ENCODE measurements around the gene ZNF467.

ZNF467 gene

DNA sequence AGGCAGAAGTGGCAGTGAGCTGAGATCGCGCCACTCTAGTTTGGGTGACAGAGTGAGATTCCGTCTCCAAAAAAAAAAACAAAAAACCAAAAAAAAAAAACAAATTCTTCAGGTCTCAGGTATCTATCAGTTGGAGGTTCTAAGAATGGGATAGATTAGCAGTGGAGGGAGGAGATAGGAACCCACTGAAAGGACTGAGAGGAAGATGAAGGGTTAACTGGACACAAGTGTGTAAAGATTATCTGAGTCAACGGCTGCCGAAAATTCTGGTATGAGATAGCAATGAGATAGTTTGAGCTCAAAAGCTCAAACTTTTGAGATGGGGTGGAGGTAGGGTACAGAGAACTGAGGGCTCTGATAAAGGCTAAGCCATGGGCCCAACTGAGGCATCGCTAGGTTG lies 12.8 kb downstream of the ZNF467 start:
- Histone ChIP-seq H3K4me1 (ENCODE audit: low read length) (no peaks in the 10 kb centered on the region), H3K9me3 (replicated peaks; ENCODE audit: insufficient read depth, low read length) (no peaks in the 10 kb centered on the region), H3F3A (ENCODE audit: insufficient read depth, low read length) (no peaks in the 10 kb centered on the region), H3K36me3 (replicated peaks; ENCODE audit: insufficient read depth, low read length) (no peaks in the 10 kb centered on the region), H3K4me3 (ENCODE audit: low read length) (no peak overlapping the region), H2AFZ (ENCODE audit: low read length) (no peak overlapping the region), H3K27me3 (replicated peaks; ENCODE audit: insufficient read depth, low read length) (peaks cover 10% of the 10 kb centered on the region), H3K4me2 (ENCODE audit: low read depth, low read length) (no peak overlapping the region), H3K27ac (ENCODE audit: low read length) (no peak overlapping the region), H4K20me1 (ENCODE audit: insufficient read depth, low read length) (no peaks in the 10 kb centered on the region), H3K9ac (ENCODE audit: low read length) (no peak overlapping the region), H3K79me2 (ENCODE audit: low read length) (no peaks in the 10 kb centered on the region), H3K9me2 (replicated peaks; ENCODE audit: insufficient read depth, low read length) (no peaks in the 10 kb centered on the region)
- TF ChIP-seq CTCF (IDR thresholded peaks at IDR 0.05; ENCODE audit: low read length) (no peak), EZH2 (optimal IDR thresholded peaks at IDR 0.05; ENCODE audit: low read depth, low read length) (no peak), EZH2phosphoT487 (IDR thresholded peaks at IDR 0.05; ENCODE audit: low read length) (no peak)
- no peak for DNase-seq

DNA sequence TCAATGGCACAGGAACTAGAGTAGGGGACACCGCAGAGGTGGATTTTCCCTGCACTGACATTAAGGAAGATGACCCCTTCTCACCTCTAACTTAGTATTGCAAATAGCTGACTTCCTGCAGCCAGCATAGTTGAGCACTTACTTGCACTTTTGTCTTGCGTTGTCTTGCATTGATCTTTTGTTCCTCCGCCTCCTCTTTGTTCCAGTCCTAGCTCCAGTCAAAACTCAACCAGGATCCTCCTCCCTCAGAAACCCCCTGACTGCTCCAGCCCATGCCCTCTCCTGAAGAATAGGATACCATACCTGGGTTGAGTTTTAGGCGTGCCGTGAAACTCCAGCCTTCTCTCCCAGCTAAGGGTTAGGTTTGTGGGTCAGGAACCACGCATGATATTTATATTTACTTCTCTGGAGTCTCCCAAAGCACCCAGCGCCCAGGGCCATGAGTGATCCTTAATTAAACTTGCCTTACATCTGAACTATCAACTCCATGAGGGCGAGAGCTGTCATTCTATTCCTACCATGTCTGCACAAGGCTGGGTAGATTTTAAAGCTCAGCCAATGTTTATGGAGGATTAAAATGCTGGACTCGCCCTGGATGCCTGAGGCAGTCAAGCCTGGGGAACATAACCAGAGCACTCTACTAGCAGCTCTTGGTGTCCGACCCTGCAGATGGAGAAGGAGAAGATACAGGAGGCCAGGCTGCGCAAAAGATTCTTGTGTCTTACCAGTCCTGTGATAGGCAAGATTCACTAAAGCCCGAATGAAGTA lies 14.1 kb downstream of the ZNF467 start:
- Histone ChIP-seq H3K9me2 (replicated peaks; ENCODE audit: insufficient read depth, low read length) (no peaks in the 10 kb centered on the region), H3K36me3 (replicated peaks; ENCODE audit: insufficient read depth, low read length) (no peaks in the 10 kb centered on the region), H3K27me3 (replicated peaks; ENCODE audit: insufficient read depth, low read length) (peaks cover 10% of the 10 kb centered on the region), H3K9me3 (replicated peaks; ENCODE audit: insufficient read depth, low read length) (no peaks in the 10 kb centered on the region), H3K4me1 (ENCODE audit: low read length) (no peaks in the 10 kb centered on the region), H3K79me2 (ENCODE audit: low read length) (no peaks in the 10 kb centered on the region), H3K9ac (ENCODE audit: low read length) (no peak overlapping the region), H3K4me3 (ENCODE audit: low read length) (no peak overlapping the region), H4K20me1 (ENCODE audit: insufficient read depth, low read length) (no peaks in the 10 kb centered on the region), H3K4me2 (ENCODE audit: low read depth, low read length) (no peak overlapping the region), H2AFZ (ENCODE audit: low read length) (no peak overlapping the region), H3F3A (ENCODE audit: insufficient read depth, low read length) (no peaks in the 10 kb centered on the region), H3K27ac (ENCODE audit: low read length) (no peak overlapping the region)
- TF ChIP-seq EZH2phosphoT487 (IDR thresholded peaks at IDR 0.05; ENCODE audit: low read length): no peak
- TF ChIP-seq EZH2 (optimal IDR thresholded peaks at IDR 0.05; ENCODE audit: low read depth, low read length): no peak
- TF ChIP-seq CTCF (IDR thresholded peaks at IDR 0.05; ENCODE audit: low read length): no peak
- no peak for DNase-seq

DNA sequence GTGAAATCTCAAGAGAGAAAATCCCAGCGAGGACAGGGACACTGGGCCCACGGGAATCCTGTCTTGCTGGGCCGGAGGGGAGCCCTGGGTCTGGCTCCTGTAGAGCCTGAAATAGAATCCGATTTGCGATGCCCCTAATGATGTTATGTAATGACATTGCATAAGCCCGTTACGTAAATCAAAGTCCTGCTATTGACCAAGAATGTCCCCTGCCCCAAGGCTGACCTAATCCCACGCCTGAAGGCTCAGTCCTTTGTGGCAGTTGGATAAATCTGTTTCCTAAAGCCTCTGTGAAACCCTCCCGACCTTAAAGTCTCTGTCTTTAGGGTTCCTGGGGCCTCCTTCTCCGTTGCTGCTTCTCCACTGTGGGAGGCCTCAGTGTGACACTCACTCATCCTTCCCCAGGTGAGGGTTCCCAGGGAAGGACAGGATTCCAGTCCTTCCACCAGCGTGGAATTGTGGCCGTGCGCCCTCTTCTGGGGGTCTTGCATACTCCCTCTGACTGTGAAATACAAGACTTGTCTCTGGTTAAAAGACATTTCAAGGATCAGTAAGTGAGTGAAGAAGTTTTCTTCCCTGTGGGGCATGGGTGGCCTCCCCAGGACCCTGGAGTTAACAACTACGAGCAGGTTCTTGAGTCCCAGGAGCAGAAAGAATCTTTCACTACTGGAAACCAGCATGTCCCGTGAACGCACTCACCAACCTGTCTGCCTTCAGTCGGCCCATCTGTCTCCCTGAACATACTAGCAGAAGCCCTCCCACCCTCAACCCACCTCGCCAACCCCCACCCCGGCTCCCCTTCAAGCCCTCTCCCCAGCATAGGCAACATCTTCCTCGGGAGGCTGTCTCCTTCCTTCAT lies 19.8 kb downstream of the ZNF467 start:
- Histone ChIP-seq H3K27me3 (replicated peaks; ENCODE audit: insufficient read depth, low read length) (no peaks in the 10 kb centered on the region), H3F3A (ENCODE audit: insufficient read depth, low read length) (no peaks in the 10 kb centered on the region), H3K27ac (ENCODE audit: low read length) (no peak overlapping the region), H3K9me3 (replicated peaks; ENCODE audit: insufficient read depth, low read length) (no peaks in the 10 kb centered on the region), H3K36me3 (replicated peaks; ENCODE audit: insufficient read depth, low read length) (no peaks in the 10 kb centered on the region), H4K20me1 (ENCODE audit: insufficient read depth, low read length) (no peaks in the 10 kb centered on the region), H3K9me2 (replicated peaks; ENCODE audit: insufficient read depth, low read length) (no peaks in the 10 kb centered on the region), H3K79me2 (ENCODE audit: low read length) (no peaks in the 10 kb centered on the region), H3K9ac (ENCODE audit: low read length) (no peak overlapping the region), H2AFZ (ENCODE audit: low read length) (no peak overlapping the region), H3K4me1 (ENCODE audit: low read length) (no peaks in the 10 kb centered on the region), H3K4me3 (ENCODE audit: low read length) (no peak overlapping the region), H3K4me2 (ENCODE audit: low read depth, low read length) (no peak overlapping the region)
- DNase-seq: no peak
- no peak for TF ChIP-seq EZH2 (optimal IDR thresholded peaks at IDR 0.05; ENCODE audit: low read depth, low read length)
- TF ChIP-seq CTCF (IDR thresholded peaks at IDR 0.05; ENCODE audit: low read length): peak; percentile 75
